HG02588 (cell line): ENCODE measurements around the gene TXNRD3.

Experiments
- ATAC-seq: cut with Tn5 transposase; IDR thresholded peaks from one replicate; pipeline ENCODE4 v1.9.1; 2021; ENCODE audit warnings: mild to moderate bottlenecking, moderate library complexity; ENCODE audit not compliant: unreplicated experiment

Gene TXNRD3

DNA sequence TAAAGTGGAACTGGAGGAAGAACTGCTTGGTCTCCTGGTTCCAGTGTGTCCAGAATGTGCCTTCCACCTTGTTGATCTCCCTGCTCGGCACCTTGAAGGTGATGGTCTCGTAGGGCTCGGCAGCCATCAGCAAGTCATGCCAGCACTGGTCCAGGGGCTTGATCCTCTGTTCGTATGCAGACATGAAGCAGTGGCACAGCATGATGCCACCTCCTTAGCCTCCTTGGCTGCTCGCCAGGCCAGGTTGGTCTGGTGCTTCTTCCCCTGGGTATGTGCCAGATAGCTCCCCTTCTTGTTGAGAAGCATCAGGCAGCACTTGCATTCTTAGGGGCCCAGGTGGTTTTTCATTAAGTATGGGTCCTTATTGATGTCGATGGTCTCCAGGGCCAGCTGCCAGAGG, 17.8 kb upstream of the TXNRD3 start:
- ATAC-seq, result no peak

- no peak for ATAC-seq
These were observed 17.4 kb upstream of the TXNRD3 start for GRCh38 chr3:126672340-126672739.

GRCh38 chr3:126671521-126671920, 16.6 kb upstream of the TXNRD3 start:
- no peak for ATAC-seq

DNA sequence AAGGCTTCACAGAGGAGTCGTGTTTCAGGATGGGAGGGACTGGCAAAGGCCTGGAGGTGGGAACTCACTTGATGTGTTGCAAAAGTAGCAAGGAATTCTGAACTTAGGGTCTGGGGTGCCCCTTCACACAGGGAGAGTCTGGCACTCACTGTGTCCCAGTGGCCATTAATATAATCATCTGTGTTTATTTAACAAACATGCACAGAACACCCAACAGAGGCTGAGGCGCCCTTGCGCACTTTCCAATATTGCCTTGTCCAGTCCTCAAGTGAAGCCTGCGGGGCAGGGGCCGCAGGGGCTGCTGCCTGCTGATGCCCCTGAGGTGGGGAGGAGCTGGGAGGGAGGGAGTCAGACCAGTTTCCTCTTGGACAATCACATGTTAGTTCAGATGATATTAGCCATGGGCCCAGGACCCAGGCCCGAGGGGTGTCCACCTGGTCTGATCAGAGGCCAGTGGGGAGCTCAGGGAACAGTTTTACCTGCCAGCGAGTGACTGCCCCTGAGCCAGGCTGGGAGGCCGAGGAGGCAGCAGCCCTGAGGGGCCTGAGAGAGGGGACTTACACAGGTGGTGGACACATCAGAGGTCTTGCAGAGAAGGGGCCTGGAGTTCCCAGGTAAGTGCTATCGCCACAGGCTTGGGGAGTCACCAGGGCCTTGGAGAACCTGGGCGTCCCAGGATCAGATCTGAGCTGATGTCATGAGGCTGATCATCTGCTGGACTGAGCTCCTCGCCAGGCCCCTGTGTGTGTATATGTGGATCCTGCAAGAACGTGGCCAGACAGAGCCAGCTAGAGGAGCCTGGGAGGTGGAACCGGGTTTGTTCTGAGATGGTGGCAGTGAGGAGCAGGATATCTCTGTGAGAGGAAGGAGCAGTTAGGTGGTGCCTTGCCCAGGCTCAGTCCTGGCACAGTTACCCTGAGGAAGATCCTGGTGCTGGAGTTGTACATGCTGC, 13.8 kb upstream of the TXNRD3 start:
- ATAC-seq, result no peak

DNA sequence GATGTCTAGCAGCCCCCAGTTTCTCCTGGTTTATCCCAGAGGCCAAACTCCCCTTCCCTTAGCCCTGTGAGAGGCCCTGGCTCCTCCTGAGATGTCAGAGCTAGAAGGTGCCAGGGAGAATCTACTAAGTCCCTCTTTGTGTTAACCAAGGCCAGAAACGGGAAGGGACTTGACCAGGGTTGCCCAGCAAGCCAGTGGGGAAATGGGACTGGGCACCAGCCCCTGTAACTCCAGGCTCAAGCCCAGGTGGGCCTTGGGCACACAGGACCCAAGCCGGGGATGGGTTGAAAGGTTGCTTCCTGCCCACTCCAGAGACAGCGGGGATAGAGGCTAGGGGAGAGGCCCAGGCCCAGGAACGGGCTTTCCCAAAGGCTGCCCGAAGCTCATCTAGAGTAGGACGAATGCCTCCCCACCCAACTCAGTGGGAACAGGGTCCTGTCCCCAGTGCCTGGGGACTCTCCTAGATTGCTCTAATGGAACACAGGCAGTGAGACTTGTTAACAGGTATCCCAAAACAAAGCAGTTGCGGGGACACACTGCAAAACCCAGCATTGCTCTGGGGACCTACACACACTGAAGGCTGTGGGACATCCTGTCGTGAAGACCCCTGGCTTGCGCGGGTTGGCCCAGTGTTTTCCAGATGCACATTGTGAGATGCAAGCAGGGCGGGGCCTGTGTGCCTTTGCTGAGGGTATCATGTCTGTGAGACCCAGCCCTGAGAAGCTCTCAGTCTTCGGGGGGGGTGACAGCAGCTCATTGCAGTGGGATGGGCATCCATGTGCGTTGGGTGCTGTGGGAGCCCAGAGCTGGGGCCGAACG, 12.9 kb upstream of the TXNRD3 start:
- no peak for ATAC-seq

GRCh38 chr3:126666658-126667528, 12.0 kb upstream of the TXNRD3 start:
- ATAC-seq, result no peak

- no peak for ATAC-seq
These were observed 11.2 kb upstream of the TXNRD3 start for GRCh38 chr3:126665959-126666657.

DNA sequence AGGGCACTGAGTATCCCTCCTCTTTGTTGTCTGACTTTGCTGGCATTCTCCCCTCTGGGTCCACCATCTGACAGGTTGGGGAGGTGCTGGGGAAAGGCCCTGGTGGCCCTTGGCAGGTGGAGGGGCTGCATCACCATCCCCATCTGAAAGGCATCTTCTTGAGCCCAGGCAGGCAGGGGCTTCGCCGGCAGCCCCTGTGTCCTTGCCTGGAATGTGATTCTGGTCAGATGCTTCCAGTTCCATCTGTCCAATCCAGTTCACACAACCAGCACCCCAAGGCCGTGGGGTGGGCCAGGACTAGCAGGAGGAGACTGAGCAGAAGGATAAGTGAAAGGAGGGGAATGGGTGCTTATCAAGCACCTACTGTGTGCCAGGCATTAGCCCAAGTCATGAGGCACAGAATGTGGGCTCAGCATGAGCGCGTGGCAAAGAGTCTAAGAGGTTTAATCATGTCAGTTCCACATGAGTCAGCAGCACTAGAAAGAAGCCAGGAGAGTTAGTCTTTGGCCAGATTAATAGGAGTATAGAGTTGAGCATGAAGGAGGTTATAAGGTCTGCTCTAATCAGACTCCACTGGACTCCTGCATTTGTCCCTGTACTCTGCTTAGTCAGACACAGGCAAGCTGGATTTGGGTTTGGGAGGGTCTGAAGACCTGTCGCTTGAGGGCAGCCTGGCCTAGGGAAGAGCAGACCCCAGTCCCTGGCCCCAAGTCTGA, 10.5 kb upstream of the TXNRD3 start:
- no peak for ATAC-seq

DNA sequence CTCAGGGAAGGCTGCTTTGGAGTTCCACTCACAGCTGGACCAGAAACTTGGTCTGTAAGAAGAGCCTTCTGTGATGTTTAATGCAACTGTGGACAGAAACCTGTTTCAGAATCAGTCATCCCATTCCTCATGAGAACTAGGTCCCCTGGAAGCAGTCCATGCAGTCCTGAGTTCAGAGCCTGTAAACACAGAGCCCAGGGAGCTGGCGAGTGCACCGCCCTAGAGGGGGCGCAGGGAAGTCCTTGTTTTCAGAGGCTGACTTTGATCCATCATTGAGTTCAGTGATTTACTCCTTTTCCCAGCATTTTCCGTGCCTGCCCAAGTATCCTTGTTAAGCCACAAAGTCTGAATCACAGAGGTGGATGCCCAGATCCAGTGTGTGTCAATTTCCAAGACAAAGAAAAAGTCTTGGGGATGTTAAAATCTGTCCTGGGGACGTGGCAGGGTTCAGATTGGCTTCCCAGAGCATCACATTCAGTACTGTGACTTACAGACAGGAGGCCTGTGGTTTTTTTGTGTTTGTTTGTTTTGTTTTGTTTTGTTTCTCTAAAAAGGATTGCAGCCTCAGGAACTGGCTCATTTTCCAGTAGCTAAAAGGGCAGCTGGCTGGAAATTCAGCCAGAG, 9.8 kb upstream of the TXNRD3 start:
- ATAC-seq, result no peak

GRCh38 chr3:126663750-126664149, 8.8 kb upstream of the TXNRD3 start:
- ATAC-seq, result no peak

DNA sequence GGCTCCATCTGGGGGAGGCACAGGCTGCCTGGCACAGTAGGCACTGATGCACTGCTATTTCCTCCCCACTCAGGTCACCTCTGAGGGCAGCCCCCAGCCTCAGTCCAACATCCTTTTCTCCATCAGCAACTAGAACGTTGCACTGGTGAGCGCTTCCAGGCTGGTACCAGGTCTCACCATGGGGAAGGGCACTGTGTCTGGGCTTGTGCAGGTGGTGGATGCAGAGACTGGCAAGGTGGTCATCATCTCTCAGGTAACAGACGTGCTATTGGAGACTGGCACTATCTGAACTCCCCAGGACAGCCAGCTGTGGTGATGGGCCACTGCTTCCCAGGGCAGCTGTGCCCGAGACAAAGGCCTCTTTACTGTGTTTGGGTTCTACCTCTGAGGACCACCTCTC, 8.3 kb upstream of the TXNRD3 start:
- ATAC-seq, result no peak

- ATAC-seq, result no peak
These were observed 6.8 kb upstream of the TXNRD3 start for GRCh38 chr3:126661532-126662364.

DNA sequence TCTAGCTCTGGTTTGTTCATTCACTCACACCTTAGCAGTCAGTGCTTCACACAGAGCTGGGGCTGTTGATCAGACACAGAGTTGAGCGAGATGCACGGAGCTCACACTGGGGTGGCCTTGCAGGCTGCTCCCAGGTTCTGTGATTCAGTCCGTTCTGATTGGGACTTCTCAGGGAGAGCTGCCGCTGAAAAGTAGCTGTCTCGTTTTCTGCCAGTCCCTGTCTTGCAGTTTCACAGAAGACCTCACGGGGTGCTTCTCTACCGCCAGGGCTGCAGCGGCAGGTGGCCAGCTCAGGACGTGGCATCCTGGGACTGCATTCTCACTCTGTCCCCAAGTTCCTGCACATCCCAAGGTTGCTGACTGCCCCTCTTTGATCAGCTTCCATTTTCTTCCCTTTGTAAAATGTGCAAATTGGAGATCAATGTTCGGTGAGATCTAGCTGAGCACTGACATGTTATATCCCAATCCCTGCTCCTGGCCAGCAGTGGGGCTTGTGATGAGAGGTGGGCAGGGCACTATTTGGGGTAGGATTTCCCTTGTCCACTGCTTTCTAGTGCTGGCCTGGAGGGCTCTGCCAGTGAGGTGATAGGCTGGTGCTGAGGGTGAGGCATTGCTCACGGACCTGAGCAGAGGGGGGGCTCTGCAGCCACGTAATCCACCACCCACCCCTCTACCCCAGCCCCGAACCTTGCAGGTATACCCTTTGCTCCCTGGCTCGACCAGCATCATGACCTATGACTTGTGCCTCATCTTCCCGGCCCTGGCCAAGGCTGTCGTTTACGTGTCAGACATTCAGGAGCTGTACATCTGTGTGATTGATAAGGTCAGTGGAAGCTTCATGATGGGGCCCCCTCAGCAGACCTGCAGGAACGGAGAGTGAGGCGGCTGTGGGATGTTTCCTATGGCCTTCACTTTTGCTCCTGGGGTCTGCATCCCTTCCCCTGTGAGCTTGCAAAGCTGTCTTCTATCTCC, 5.3 kb upstream of the TXNRD3 start:
- ATAC-seq, result no peak

DNA sequence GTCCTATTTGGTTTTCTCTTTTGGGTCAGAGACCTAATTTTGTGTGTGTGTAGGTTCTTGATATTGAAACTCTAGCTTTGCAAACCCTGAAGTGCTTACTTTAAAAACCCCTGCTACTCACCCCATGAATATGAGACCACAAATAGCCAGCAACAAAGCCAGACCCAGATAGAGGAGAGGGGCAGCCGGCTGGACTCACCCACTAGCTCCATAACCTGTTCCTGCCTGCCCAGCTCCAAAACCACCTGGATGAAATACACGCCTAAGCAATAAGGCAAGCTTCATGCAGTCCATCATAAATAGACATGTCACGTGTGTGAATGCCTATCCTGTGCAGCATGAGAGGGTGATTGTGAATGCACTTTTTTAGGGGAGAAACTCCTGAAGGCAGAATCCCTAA, 3.7 kb upstream of the TXNRD3 start:
- ATAC-seq, result no peak

DNA sequence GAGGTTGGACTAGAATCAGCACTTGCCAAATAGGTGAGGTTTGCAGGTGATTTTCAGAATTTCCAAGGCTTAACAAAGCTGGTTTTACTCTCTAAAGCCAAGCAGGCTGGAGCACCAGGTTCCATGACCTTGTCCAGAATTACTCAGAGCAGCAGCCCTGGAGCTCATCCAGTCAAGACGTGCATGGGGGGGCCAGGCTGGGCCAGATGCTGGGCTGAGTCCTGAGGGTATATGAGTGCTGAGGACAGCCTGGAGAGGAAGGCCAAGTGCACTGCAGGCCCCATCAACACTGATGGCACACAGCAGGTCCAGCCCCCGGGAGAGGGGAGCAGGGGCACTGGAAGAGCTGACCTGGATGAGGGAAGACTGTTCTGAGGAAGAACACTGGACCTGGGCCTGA, 3.0 kb upstream of the TXNRD3 start:
- no peak for ATAC-seq

- no peak for ATAC-seq
These were observed 1.6 kb upstream of the TXNRD3 start for GRCh38 chr3:126656371-126657134.

DNA sequence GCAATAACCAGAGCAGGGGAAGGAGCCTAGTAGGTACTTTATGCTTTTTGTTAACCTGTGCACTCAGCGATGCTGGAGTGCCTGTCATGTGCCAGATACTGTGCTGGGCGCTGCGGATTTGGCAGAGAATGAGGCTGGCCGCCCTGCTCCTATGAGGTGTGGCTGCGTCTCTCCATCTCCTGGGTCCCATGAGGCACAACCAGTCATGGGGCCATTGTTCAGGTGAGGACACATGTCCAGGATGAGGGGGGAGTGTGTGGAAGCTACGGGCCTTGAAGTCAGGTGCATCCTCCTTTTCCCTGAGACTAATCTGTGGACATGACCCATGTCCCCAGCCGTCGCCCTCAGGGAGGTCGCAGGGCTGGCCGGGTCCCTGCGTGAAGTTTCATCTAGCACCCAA, 963 bp upstream of the TXNRD3 start:
- no peak for ATAC-seq
